ENCODE data around the gene SLC16A2.

The SLC16A2 gene

GRCh38 chrX:74545880-74546523 lies 124.7 kb downstream of the SLC16A2 start:
- no peak for DNase-seq

DNA sequence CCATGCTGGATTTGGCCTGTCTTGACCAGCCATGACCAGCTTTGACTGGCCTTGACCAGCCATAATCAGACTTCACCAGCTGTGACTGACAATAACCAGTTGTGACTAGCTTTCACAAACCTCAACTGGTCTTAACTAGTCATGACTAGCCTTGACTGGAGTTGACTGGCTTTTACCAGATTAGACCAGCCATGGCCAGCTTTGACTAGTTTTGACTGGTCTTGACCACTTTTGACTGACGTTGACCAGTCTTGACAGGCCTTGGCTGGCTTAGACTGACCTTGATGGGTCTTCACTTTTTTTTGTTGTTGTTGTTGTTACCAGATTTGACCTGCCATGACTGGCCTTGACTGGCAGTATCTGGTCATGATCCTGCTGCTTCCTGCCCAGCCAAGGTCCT lies 125.7 kb downstream of the SLC16A2 start:
- no peak for DNase-seq

DNA sequence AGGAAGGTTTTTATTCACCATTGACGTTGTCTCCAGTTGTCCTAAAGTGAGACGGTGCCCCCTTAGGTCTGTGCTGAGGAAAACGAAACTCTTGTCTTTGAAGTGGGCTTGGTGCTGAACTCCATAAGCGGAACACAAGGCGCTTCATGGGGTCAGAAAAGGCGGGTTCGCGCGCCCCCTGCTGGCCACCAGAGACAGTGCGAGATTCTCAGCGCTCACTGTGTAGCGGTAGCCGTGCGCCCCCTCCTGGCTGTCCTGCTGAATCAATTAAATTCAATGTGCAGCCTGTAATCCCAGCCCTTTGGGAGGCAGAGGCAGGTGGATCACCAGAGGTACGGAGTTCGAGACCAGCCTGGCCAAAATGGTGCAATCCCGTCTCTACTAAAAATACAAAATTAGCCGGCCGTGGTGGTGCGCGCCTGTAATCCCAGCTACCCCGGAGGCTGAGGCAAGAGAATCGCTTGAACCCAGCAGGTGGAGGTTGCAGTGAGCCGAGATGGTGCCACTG lies 129.1 kb downstream of the SLC16A2 start:
- peak; percentile 6 for DNase-seq

- no peak for DNase-seq
Measured at GRCh38 chrX:74551934-74552333, 130.6 kb downstream of the SLC16A2 start.

DNA sequence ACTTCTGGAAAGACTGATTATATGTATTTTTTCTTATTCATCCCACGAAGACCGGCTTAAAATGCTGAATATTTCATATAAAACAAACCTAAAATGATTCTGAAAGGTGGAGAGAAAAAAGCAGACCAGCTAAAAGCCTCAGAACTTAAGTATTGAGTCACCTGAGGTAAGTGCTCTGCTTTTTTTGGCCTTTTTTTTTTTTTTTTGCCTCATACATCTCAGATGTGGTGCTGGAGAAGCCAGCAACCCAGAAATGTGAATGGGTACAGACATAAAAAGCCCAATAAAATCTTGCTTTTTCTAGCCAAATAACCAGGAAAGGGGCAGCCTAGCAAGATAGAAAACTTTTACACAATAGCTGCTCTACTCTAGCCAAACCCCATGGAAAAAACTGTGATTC lies 136.1 kb downstream of the SLC16A2 start:
- DNase-seq = no peak

DNA sequence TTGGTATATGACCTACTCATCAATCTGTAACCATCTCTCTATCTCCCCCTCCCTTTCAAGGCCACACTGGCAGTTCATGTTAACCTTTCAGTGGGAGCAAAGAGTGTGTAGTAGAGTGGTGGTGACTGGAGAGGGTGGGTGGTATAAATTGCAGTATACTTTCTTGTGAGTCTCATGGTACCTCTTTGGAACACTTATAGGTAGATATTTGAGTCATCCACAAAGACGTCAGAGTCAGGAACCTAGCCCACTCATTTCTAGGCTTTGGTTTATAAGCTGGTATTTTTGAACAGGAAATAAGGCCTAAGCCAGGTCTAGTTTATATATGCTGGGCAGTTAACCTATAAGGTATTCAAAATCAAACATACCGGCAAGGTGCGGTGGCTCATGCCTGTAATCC lies 156.8 kb downstream of the SLC16A2 start:
- DNase-seq = no peak

DNA sequence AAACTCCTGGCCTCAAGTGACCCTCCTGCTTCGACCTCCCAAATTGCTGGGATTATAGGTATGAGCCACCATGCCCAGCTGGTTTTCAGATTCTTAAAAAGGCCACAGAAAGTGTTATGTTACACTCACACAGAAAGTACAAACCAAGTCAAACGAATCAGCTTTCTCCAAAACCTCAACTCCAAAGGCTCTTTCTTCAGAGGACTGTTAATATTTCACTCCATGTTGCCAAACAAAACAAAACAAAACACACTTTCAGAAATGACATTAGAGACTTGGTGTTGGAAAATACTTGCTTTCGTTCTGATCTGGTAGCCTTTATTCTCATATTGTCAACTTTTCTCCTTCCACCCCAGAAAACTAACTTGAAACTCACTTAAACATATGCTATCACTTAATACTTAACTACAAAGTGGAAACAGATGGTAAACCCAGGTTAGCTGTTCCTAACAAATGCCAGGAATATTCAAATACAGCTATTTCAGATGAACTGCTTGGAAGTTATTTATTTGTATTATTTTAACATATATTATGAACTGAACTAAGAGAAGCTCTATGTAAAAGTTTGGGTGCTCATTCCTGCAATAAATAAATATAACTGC lies 158.4 kb downstream of the SLC16A2 start:
- no peak for DNase-seq
